ENCODE data around the gene RCBTB2.

The RCBTB2 gene

GRCh38 chr13:48571126-48571913, 38.4 kb upstream of the RCBTB2 start:
- TF ChIP-seq POLR2AphosphoS5 (IDR thresholded peaks at IDR 0.05; ENCODE audit: low read depth, low read length) (no peak), FOXP2 (optimal IDR thresholded peaks at IDR 0.05; ENCODE audit: borderline replicate concordance, extremely low read depth, extremely low read length, insufficient read depth) (no peak), REST (IDR thresholded peaks at IDR 0.05; ENCODE audit: insufficient read depth in 1 of 2, low read depth in 2 of 2, low read length in 2 of 2) (no peak), SIN3A (IDR thresholded peaks at IDR 0.05; ENCODE audit: borderline replicate concordance, insufficient read depth, low read length) (no peak), TAF1 (IDR thresholded peaks at IDR 0.05; ENCODE audit: borderline replicate concordance, insufficient read depth, low read length) (no peak)

GRCh38 chr13:48570216-48570828, 37.4 kb upstream of the RCBTB2 start:
- TF ChIP-seq POLR2AphosphoS5 (IDR thresholded peaks at IDR 0.05; ENCODE audit: low read depth, low read length) (no peak), SIN3A (IDR thresholded peaks at IDR 0.05; ENCODE audit: borderline replicate concordance, insufficient read depth, low read length) (no peak), FOXP2 (optimal IDR thresholded peaks at IDR 0.05; ENCODE audit: borderline replicate concordance, extremely low read depth, extremely low read length, insufficient read depth) (no peak), TAF1 (IDR thresholded peaks at IDR 0.05; ENCODE audit: borderline replicate concordance, insufficient read depth, low read length) (no peak), REST (IDR thresholded peaks at IDR 0.05; ENCODE audit: insufficient read depth in 1 of 2, low read depth in 2 of 2, low read length in 2 of 2) (no peak)

GRCh38 chr13:48569104-48569666, 36.3 kb upstream of the RCBTB2 start:
- TF ChIP-seq POLR2AphosphoS5 (IDR thresholded peaks at IDR 0.05; ENCODE audit: low read depth, low read length) (no peak), REST (IDR thresholded peaks at IDR 0.05; ENCODE audit: insufficient read depth in 1 of 2, low read depth in 2 of 2, low read length in 2 of 2) (no peak), SIN3A (IDR thresholded peaks at IDR 0.05; ENCODE audit: borderline replicate concordance, insufficient read depth, low read length) (no peak), TAF1 (IDR thresholded peaks at IDR 0.05; ENCODE audit: borderline replicate concordance, insufficient read depth, low read length) (no peak), FOXP2 (optimal IDR thresholded peaks at IDR 0.05; ENCODE audit: borderline replicate concordance, extremely low read depth, extremely low read length, insufficient read depth) (no peak)

GRCh38 chr13:48568370-48569103, 35.7 kb upstream of the RCBTB2 start:
- TF ChIP-seq POLR2AphosphoS5 (IDR thresholded peaks at IDR 0.05; ENCODE audit: low read depth, low read length) (no peak), SIN3A (IDR thresholded peaks at IDR 0.05; ENCODE audit: borderline replicate concordance, insufficient read depth, low read length) (no peak), FOXP2 (optimal IDR thresholded peaks at IDR 0.05; ENCODE audit: borderline replicate concordance, extremely low read depth, extremely low read length, insufficient read depth) (no peak), REST (IDR thresholded peaks at IDR 0.05; ENCODE audit: insufficient read depth in 1 of 2, low read depth in 2 of 2, low read length in 2 of 2) (no peak), TAF1 (IDR thresholded peaks at IDR 0.05; ENCODE audit: borderline replicate concordance, insufficient read depth, low read length) (no peak)
